Fibroblast of lung (primary cell): ENCODE results near the gene TLL1. TPM values are rescaled to one million over a fixed set of nuclear protein-coding genes. Genes with fewer than 3 reads are reported as not detected.

Experiments used
- DNase-seq, 2 donors: peaks; one replicate each; pipeline versions ENCODE4 v3.0.0 to v3.0.0-alpha.2; 2010; ENCODE audit warnings: low read depth in 2 of 2
- H2AFZ ChIP-seq: 2 replicates; pipeline ENCODE4 v1.5.1; 2012; ENCODE audit warnings: low read length, control low read depth, inconsistent platforms
- H3K27ac ChIP-seq: 2 replicates; pipeline ENCODE4 v1.5.1; 2011; ENCODE audit warnings: low read length, control low read depth; ENCODE audit not compliant: insufficient read depth
- H3K27me3 ChIP-seq: 2 replicates; pipeline ENCODE4 v1.5.1; 2011; ENCODE audit warnings: mild to moderate bottlenecking, low read length; ENCODE audit not compliant: control insufficient read depth, insufficient read depth
- H3K36me3 ChIP-seq: 2 replicates; pipeline ENCODE4 v1.5.1; 2011; ENCODE audit warnings: low read length; ENCODE audit not compliant: control insufficient read depth, insufficient read depth
- H3K4me1 ChIP-seq: 2 replicates; pipeline ENCODE4 v1.5.1; 2011; ENCODE audit warnings: low read length; ENCODE audit not compliant: control insufficient read depth, insufficient read depth; ENCODE audit errors: extremely low read depth
- H3K4me2 ChIP-seq: 2 replicates; pipeline ENCODE4 v1.5.1; 2011; ENCODE audit warnings: low read length, control low read depth; ENCODE audit not compliant: insufficient read depth; ENCODE audit errors: extremely low read depth
- H3K4me3 ChIP-seq, 4 experiments: fragments of 200-600 bp in 1 of 4; sonication (generic) in 1 of 4; replicated peaks in 1 of 4; 2 replicates each; pipeline ENCODE4 v1.5.1; 2011 to 2016; ENCODE audit warnings: low read length in 4 of 4, low read depth in 3 of 4, mild to moderate bottlenecking in 3 of 4, control low read depth in 2 of 4, inconsistent platforms in 1 of 4, mixed read lengths in 1 of 4; ENCODE audit not compliant: insufficient read depth in 1 of 4; ENCODE audit errors: control extremely low read depth in 1 of 4
- H3K79me2 ChIP-seq: 2 replicates; pipeline ENCODE4 v1.5.1; 2012; ENCODE audit warnings: mild to moderate bottlenecking, low read length, inconsistent platforms; ENCODE audit not compliant: control insufficient read depth, insufficient read depth
- H3K9ac ChIP-seq: 2 replicates; pipeline ENCODE4 v1.5.1; 2011; ENCODE audit warnings: mild to moderate bottlenecking, low read length, control low read depth; ENCODE audit not compliant: insufficient read depth
- H3K9me3 ChIP-seq: 2 replicates; pipeline ENCODE4 v1.5.1; 2012; ENCODE audit warnings: low read depth, low read length; ENCODE audit not compliant: control insufficient read depth, insufficient read depth
- H4K20me1 ChIP-seq: 2 replicates; pipeline ENCODE4 v1.5.1; 2011; ENCODE audit warnings: low read length; ENCODE audit not compliant: control insufficient read depth, insufficient read depth; ENCODE audit errors: extremely low read depth
- EZH2 ChIP-seq: IDR thresholded peaks from 2 replicates; pipeline ENCODE4 v1.5.1; 2012; ENCODE audit warnings: low read length, control low read depth, mild to moderate bottlenecking; ENCODE audit errors: missing control alignments
- polyA plus RNA-seq, 2 donors: library from polyadenylated mRNA; depleted of rRNA in 1 of 2; stranded (reverse) in 1 of 2; unstranded in 1 of 2; fragments of >200 nt; gene quantifications; 2 replicates each; pipeline ENCODE4 v1.2.1, GENCODE V29; 2011 to 2012; ENCODE audit warnings: missing spikeins in 1 of 2
- total RNA-seq: library from RNA; depleted of rRNA; stranded (reverse); fragments of >200 nt; gene quantifications from 2 replicates; pipeline ENCODE4 v1.2.1, GENCODE V29; 2014
- TF ChIP-seq, protein P1 (sequence below), 2 donors: IDR thresholded peaks in 1 of 2; conservative IDR thresholded peaks in 1 of 2; 1 replicate in 1 of 2; 2 replicates in 1 of 2; pipeline ENCODE4 v1.5.1; 2011 to 2012; ENCODE audit warnings: low read length in 2 of 2, control low read depth in 1 of 2, inconsistent platforms in 1 of 2, low read depth in 1 of 2, mild to moderate bottlenecking in 1 of 2

The TLL1 gene
- total and polyA plus RNA-seq, 2 donors (not counting 1 experiment from before 2014, with no cell fraction given), result 0.33 to 2.7 TPM

DNA sequence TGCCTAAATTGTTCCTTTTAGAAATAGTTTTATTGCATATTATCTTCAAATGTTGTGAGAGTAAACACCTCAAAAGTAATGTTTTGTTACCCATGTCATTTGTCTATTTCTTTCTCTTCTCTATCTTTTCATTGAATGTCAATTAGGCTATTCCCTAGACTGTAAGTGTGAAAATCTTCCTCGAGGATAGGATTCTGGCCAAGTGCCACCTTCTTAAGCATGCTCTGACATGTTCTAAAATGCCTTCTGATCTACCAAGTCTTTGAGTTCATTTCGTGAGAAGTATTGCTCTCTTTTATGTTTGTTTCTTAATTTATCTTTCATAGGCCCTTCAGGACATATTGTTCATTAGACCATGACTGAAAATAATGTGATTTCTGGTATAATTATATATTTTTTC lies 44.1 kb upstream of the TLL1 start:
- H3K27ac ChIP-seq, result no peak overlapping the region
- no peak overlapping the region for H3K4me2 ChIP-seq
- no peaks in the 10 kb centered on the region for H3K79me2 ChIP-seq
- TF ChIP-seq, protein P1, sequence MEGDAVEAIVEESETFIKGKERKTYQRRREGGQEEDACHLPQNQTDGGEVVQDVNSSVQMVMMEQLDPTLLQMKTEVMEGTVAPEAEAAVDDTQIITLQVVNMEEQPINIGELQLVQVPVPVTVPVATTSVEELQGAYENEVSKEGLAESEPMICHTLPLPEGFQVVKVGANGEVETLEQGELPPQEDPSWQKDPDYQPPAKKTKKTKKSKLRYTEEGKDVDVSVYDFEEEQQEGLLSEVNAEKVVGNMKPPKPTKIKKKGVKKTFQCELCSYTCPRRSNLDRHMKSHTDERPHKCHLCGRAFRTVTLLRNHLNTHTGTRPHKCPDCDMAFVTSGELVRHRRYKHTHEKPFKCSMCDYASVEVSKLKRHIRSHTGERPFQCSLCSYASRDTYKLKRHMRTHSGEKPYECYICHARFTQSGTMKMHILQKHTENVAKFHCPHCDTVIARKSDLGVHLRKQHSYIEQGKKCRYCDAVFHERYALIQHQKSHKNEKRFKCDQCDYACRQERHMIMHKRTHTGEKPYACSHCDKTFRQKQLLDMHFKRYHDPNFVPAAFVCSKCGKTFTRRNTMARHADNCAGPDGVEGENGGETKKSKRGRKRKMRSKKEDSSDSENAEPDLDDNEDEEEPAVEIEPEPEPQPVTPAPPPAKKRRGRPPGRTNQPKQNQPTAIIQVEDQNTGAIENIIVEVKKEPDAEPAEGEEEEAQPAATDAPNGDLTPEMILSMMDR (conservative IDR thresholded peaks at IDR 0.05 in 1 of 2, IDR thresholded peaks at IDR 0.05 in 1 of 2; ENCODE audit: low read depth in 1 of 2, low read length in 2 of 2), result no peak
- no peak for TF ChIP-seq EZH2
- H3K4me3 ChIP-seq, result no peak overlapping the region
- H2AFZ ChIP-seq, result no peak overlapping the region
- peak in 1 of 2 donors; percentile 5 for DNase-seq
- no peaks in the 10 kb centered on the region for H3K36me3 ChIP-seq
- H4K20me1 ChIP-seq, result no peaks in the 10 kb centered on the region
- no peak overlapping the region for H3K9ac ChIP-seq
- no peaks in the 10 kb centered on the region for H3K4me1 ChIP-seq
- no peaks in the 10 kb centered on the region for H3K9me3 ChIP-seq
- H3K27me3 ChIP-seq, result no peaks in the 10 kb centered on the region

DNA sequence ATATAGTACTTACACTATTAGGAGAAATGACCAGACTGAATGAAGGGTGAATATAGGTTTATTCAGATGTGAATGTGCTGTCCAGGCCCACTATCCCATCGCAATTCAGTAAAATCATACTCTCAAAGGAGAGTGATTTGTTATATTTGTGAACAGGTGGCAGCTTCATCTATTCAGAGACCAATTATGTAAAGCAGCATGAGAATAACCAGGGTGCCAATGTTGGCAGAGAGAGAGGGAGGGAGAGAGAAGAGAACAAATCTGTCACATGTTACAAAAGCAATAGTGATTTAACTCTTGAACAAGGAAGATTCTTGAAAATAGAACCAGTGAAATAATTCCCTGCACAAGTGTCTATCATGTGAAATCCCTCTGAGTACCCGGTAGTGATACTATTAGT lies 38.9 kb upstream of the TLL1 start:
- H4K20me1 ChIP-seq, result no peaks in the 10 kb centered on the region
- no peaks in the 10 kb centered on the region for H3K4me1 ChIP-seq
- no peak for DNase-seq
- no peaks in the 10 kb centered on the region for H3K9me3 ChIP-seq
- no peak overlapping the region for H3K4me2 ChIP-seq
- TF ChIP-seq, protein P1 (conservative IDR thresholded peaks at IDR 0.05 in 1 of 2, IDR thresholded peaks at IDR 0.05 in 1 of 2; ENCODE audit: low read depth in 1 of 2, low read length in 2 of 2), result no peak
- TF ChIP-seq EZH2, result no peak
- H3K36me3 ChIP-seq, result no peaks in the 10 kb centered on the region
- H2AFZ ChIP-seq, result no peak overlapping the region
- no peak overlapping the region for H3K9ac ChIP-seq
- H3K79me2 ChIP-seq, result no peaks in the 10 kb centered on the region
- H3K4me3 ChIP-seq, result no peak overlapping the region
- H3K27me3 ChIP-seq, result no peaks in the 10 kb centered on the region
- no peak overlapping the region for H3K27ac ChIP-seq

GRCh38 chr4:165838575-165838974 lies 34.5 kb upstream of the TLL1 start:
- Histone ChIP-seq H3K27me3 (no peaks in the 10 kb centered on the region), H2AFZ (no peak overlapping the region), H3K4me1 (no peaks in the 10 kb centered on the region), H3K9ac (no peak overlapping the region), H3K4me2 (no peak overlapping the region), H3K36me3 (no peaks in the 10 kb centered on the region), H4K20me1 (no peaks in the 10 kb centered on the region), H3K4me3 (no peak overlapping the region), H3K9me3 (no peaks in the 10 kb centered on the region), H3K79me2 (no peaks in the 10 kb centered on the region), H3K27ac (no peak overlapping the region)
- DNase-seq, result no peak
- TF ChIP-seq EZH2, result no peak
- TF ChIP-seq, protein P1 (conservative IDR thresholded peaks at IDR 0.05 in 1 of 2, IDR thresholded peaks at IDR 0.05 in 1 of 2; ENCODE audit: low read depth in 1 of 2, low read length in 2 of 2), result no peak
